SK-N-DZ (cell line): ENCODE data around the gene ANKRD44.
"Not testable (repeated sequence)": the region's sequence is repeated elsewhere in the genome, so short reads cannot be mapped to it uniquely, and the experiment has no call there.

Source experiments
- DNase-seq: peaks from one replicate; pipeline ENCODE4 v3.0.0-alpha.2; 2015; ENCODE audit warnings: low spot score

The ANKRD44 gene

GRCh38 chr2:197259470-197259999, 51.0 kb downstream of the ANKRD44 start:
- DNase-seq = no peak

DNA sequence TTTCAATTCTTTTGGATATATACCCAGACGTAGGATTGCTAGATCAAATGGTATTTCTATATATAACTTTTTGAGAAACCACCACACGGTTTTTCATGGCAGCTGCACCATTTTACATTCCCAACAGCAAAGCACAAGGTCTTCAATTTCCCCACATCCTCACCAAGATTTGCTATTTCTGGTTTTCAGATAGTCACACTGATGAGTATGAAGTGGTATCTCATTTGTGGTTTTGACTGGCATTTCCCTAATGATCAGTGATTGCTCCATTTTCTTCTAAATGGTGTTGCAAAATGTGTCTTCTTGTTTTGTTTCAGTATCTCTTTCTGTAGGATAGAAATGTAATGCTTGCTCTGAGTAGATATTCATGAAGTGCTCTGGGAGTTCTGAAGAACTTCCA, 52.0 kb downstream of the ANKRD44 start:
- no peak for DNase-seq

- DNase-seq = no peak
Measured at GRCh38 chr2:197256547-197257170, 53.9 kb downstream of the ANKRD44 start.

DNA sequence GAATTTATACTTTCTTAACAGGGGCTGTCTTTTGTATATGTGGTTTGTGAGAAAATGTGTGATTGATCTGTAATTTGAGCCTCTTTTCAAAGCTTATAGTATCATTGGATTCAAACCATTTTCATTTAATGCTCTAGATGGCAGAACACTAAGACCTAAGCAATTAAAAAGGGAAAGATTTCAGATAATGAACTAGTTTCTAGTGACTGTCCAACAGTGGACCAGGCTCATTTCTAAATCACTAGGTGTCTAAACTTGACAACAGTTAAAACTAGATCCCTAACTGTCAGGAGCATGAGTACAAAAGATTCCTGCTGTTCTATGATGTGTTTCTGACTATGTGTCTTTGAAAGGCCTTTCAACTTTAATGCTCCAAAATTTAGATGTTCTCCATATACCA, 54.6 kb downstream of the ANKRD44 start:
- no peak for DNase-seq

DNA sequence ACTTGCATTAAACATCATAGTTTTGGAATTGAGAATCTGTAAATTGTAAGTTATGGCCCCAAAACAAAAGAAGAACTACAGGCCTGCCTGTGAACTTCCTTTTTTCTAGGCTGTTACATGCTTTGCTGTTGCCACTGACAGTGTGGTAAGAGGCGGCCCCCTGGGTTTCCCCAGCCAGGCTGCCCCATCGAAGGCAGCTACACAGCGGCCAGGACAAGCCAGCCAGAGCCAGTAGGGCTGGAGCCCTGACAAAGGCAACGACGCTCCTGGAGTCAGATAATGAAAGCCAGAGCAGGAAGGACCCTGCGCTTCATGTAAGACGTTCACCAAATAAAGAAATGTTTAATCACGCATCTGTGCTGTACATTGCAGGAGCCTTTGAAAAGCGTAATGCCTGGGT, 55.0 kb downstream of the ANKRD44 start:
- DNase-seq = peak; percentile 74

DNA sequence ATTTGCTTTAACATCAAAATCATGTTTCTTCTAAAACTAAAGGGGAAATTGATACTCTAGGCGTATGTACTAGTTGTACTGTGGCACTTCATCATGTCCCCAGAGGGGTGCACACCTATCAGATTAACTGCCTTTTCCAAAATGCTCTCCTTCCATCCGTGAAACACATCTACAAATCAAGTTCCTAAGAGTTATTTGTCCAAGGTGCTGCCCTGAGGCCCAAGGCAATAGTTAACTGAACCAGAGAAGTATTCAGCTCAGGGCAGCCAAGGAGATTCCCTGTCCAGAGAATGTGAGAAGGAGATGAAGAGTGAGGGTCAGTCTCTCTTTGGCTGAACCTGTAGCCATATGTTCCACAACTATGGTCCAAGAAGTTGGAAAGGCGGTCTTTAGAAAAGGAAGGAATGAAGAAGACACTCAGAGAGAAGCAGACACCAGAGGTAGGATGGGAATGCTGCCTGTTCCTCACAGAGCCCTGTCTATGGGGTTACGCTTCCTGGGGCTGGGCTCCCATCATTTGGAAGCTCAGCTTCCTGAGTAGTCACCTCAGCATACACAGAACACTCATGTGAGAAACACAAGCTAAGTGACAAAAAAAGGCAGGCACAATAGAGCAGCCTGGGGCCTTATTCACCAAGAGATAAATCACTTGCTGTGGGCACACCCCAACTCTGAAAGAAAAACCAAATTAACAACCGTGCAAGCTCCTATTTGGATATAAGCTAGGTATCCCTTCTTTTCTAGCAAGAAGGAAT, 55.6 kb downstream of the ANKRD44 start:
- DNase-seq = no peak

DNA sequence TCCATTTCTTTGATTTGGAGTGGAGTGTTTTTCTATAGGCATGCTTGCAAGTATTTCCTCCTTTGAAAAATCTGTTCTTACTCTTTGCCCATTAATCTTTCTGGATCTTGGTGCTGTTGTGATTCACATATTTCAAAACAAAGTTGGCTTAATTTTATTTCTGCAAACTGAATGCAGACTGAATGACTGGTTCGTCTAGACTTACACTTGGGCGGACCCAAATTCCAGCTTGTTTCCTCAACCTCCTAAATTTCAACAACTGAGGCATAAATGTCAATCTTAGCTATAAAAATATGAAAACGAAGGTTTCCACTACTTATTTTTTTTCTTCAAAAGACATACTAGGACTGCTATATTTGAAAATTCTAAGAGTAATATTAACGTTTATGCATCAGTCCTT, 59.0 kb downstream of the ANKRD44 start:
- DNase-seq = no peak

DNA sequence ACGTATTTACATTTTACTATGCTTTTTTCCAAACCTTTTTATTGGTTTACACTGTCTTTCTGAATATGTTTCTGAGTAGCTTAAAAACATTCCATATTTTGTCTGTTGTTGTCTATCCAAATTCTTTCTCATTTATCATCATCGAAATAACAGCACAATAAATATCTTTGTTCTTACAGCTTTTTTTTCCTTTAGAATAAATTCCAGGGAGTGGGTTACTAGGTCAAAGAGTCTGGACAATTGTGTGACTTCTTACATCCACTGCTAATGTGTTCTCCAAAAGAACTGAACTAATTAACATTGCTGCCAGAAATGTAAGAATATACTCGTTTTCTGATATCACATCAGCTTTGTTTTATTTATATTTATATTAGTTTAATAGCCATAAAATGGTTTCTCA, 59.4 kb downstream of the ANKRD44 start:
- no peak for DNase-seq

GRCh38 chr2:197250084-197250397, 60.5 kb downstream of the ANKRD44 start:
- DNase-seq = no peak

DNA sequence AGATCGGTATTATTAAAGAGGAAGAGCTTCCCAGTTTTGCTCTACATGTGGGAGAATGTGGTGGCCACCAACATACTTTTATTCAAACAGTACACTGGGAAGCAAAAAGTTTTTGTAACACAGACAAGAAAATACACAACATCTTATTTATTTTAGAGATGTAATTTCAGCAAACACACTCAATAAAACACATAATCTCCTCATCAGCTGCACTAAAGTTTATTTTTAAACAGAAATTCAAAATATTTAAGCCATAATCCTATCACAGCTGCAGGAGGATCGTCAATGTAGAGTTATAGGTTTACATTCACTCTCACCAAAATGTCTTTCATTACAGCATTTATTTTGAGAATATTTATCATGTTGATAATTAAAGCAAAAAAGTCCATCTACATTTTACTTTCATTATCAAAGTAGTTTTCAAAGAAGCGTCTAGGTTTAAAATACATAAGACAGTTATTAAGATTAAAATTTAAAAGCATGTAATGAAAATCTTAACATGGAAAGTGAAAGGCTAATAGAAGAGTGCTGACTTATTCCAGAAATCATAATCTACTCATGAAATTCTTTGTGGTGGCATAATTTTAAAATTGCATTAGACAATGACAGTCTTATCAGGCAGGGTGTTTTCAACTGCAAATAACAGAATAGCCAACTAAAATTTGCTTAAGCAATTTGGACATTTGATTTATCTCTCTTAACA, 61.0 kb downstream of the ANKRD44 start:
- DNase-seq = no peak

DNA sequence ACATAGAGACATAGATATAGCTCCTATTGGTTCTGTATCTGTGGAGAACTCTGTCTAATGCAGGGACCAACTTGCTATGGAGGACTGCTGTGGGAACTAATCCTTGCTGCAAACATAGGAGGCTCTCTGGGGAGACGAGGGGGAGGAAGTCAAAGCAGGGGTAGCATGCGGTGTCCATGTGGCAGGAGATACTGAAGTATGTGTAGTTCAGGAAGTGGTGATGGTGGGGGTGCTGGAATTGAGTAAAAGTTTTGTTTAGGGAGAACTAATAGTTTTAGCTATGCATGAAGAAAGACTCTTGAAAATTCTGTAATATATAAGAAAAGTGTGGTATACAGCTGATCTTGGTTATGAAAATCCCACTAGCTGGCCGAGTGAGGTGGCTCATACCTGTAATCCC, 62.0 kb downstream of the ANKRD44 start:
- DNase-seq = no peak

DNA sequence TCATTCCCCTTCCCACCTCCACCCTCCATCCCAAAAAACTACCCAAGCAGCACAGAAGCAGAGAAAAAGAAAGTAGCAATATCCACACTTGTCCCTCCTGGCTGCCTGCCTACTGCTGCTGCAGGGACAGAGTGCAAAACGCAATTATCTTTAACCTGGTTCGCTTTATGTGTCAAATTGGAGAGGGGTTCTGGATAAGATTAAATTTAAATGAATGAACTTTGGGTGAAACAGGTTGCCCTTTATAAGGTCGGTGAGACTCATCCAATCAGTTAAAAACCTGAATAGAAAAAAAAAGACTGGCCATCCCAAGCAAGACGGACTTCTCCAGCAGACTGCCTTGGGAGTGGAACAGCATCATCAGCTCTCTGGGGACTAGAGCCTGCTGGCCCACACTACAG, 62.6 kb downstream of the ANKRD44 start:
- peak; percentile 87 for DNase-seq

- peak; percentile 58 for DNase-seq
Measured at GRCh38 chr2:197247083-197247482, 63.5 kb downstream of the ANKRD44 start.

- DNase-seq = no peak
Measured at GRCh38 chr2:197245829-197246804, 64.5 kb downstream of the ANKRD44 start.

DNA sequence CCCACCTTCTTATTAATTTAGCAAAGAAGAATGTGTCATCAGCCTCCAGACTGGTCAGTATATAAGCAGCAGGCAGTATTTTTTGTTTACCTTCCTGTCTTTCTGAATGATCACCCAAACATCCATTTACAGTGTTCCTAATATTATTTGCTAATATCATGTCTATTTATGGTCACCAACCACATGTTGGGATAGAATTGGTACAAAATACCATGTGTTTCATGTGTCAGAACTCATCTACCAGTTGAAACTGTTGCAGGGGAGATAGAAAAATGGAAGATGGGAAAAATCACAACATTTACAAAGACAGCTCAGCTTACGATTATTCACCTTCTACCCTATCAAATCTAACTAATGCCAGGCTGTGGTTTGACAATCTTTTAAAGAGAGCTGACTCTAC, 66.2 kb downstream of the ANKRD44 start:
- no peak for DNase-seq

GRCh38 chr2:197242719-197243118, 67.9 kb downstream of the ANKRD44 start:
- DNase-seq = no peak

GRCh38 chr2:197241596-197241995, 69.0 kb downstream of the ANKRD44 start:
- no peak for DNase-seq

GRCh38 chr2:197241153-197241552, 69.4 kb downstream of the ANKRD44 start:
- DNase-seq = no peak

DNA sequence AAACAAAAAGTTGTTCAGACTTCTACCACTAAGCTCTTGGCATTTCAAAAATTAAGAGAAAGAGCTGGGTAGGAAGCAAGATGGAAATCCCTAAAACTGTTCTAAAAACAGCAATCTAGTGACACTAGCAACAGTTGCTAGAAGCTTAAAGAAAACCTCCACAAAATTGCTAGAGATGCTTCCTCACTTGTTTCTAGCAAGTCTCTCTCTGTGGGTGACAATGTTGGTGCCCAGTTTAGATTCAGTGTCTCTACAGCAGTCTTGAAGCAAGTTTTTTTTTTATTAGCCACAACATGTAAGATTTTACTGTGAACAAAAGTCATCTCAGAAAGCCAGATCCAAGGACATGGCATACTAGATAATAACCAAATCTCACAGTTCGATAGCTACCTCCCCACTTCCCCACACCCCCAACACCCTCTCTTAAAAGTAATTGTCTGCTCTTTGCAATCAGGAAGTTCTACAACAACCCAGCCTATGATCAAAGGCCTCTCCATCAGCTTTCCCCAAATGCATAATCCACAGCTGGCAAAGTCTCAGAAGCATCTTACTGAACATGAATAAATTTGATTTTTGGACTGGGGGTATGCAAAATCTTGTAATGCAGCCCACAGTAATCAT, 70.0 kb downstream of the ANKRD44 start:
- no peak for DNase-seq

GRCh38 chr2:197240018-197240417, 70.6 kb downstream of the ANKRD44 start:
- DNase-seq = not testable (repeated sequence)

DNA sequence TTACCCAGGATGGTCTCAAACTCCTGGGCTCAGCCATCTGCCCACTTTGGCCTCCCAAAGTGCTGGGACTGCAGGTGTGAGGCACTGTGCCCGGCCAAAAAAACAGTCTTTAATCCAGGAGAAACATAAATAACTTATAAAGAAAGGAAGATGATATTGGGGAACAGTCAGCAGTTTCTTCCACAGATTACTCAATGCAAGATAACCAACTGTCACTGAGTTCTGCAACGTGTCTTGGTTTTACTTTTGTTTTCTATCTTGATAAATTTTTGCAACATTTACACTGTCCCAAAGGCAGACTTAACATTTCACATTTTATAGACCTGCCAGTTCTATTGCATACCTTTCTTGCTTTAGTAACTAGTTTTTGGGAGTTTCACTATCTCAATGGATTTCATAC, 71.1 kb downstream of the ANKRD44 start:
- no peak for DNase-seq
